Retinal pigment epithelial cell (primary cell): ENCODE measurements around the gene FTO.

Source experiments
- DNase-seq: peaks from one replicate; pipeline ENCODE4 v3.0.0-alpha.2; 2010; ENCODE audit warnings: low read depth
- H3K4me3 ChIP-seq: 2 replicates; pipeline ENCODE4 v1.5.1; 2011; ENCODE audit warnings: mild to moderate bottlenecking, low read length, control low read depth, moderate library complexity
- CTCF ChIP-seq: conservative IDR thresholded peaks from 2 replicates; pipeline ENCODE4 v1.5.1; 2011; ENCODE audit warnings: low read depth, low read length, control low read depth, inconsistent platforms

The FTO gene

GRCh38 chr16:54173490-54173889 lies 469.5 kb downstream of the FTO start:
- no peak for DNase-seq
- TF ChIP-seq CTCF: no peak
- no peak overlapping the region for H3K4me3 ChIP-seq

GRCh38 chr16:54174201-54174600 lies 470.2 kb downstream of the FTO start:
- no peak for TF ChIP-seq CTCF
- no peak for DNase-seq
- no peak overlapping the region for H3K4me3 ChIP-seq

GRCh38 chr16:54174750-54175149 lies 470.8 kb downstream of the FTO start:
- no peak for DNase-seq
- no peak overlapping the region for H3K4me3 ChIP-seq
- TF ChIP-seq CTCF: no peak

- TF ChIP-seq CTCF: no peak
- no peak for DNase-seq
- no peak overlapping the region for H3K4me3 ChIP-seq
These were observed 471.2 kb downstream of the FTO start for GRCh38 chr16:54175169-54175551.

GRCh38 chr16:54175552-54176375 lies 471.8 kb downstream of the FTO start:
- no peak for TF ChIP-seq CTCF
- no peak overlapping the region for H3K4me3 ChIP-seq
- DNase-seq: no peak

- DNase-seq: no peak
These were observed 472.5 kb downstream of the FTO start for GRCh38 chr16:54176376-54176901.

More at GRCh38 chr16:54176376-54176901, 472.5 kb downstream of the FTO start:
- TF ChIP-seq CTCF: no peak
- H3K4me3 ChIP-seq: no peak overlapping the region
